GM18508 (cell line): Measurements from ENCODE around the gene SNAP23.

Source experiments
- ATAC-seq: cut with Tn5 transposase; IDR thresholded peaks from one replicate; pipeline ENCODE4 v1.9.1; 2021; ENCODE audit warnings: moderate number of reproducible peaks; ENCODE audit not compliant: insufficient read depth, unreplicated experiment

The SNAP23 gene

DNA sequence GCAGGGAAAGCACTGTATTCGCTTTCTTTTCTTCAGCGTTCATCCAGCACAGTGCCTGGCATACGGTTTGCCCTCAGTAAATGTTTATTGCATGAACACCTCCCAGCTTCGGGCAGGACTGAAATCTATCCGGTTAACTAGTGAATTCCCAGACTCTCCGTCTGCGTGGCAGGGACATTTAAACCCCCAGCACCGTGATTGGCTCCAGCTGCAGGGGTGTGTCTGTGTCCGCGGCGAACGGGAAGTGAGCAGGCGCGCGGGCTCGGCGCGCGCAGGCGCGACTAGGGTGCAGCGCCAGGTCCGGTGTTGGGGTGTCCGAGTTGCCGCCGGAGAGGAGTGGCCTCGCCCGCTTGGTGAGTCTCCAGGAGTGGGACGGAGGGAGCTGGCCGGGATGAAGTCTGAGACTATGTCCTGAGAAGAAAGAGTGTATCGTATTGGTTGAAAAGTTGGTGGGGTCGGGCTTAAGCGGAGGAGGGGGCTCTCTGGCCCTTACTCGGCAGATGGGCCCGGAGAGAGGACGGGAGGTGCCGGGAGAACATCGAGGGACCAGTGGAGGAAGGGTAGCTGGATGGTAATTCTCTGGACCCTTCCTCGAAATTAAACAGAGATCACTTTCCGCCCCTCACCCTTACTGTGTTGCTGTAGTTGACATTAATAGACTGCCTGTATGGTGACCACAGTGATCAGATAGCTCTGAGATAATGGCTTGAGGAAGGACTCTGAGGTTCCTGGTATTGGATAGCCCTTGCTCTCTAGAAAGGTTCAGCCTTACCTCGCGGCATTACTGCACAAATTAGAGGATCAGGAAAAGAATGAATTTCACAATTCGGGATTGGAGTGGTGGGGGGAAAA, at the start of gene SNAP23:
TSS of gene SNAP23 (plus strand) at position 274 of the 852 bp plus-strand sequence. CDS start 16,213 bp downstream, outside the sequence.
- no peak for ATAC-seq

DNA sequence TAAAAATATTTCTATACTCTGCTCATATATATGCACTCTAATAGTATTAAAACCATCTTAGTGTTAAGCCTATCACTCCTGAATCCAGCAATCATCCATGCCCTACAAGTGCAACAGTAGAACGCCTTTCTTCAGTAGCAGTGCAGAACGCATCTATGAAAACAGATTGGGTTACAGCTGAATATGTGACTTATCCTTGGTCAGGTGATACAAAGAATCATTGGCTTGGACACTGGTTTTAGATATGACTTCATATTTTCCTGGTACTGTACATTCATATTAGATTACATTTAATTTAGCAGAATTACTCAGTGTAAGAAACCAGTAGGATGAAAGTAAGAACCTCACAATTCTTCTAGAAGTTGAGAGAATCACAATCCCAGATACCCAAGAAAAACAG, 47.8 kb upstream of the SNAP23 start:
- ATAC-seq = no peak

DNA sequence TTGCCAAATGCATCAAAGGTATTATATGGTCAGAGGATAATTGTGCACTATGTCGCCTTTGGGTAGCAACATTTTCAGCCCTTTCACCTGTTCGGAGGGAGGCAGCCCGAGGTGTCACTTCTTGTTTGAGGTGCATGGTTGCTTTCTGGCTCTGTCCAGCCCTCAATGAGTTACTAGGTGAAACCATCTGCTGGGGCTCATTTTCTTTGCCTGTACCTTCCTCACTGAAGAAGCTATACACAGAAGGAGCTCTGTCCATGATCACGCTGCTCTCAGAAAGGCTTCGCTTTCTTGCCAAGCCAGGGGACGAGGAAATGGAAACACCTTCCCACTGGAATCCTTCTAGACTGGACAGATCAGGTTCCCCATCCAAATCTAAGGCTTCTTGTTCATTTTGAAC, 47.2 kb upstream of the SNAP23 start:
- no peak for ATAC-seq

DNA sequence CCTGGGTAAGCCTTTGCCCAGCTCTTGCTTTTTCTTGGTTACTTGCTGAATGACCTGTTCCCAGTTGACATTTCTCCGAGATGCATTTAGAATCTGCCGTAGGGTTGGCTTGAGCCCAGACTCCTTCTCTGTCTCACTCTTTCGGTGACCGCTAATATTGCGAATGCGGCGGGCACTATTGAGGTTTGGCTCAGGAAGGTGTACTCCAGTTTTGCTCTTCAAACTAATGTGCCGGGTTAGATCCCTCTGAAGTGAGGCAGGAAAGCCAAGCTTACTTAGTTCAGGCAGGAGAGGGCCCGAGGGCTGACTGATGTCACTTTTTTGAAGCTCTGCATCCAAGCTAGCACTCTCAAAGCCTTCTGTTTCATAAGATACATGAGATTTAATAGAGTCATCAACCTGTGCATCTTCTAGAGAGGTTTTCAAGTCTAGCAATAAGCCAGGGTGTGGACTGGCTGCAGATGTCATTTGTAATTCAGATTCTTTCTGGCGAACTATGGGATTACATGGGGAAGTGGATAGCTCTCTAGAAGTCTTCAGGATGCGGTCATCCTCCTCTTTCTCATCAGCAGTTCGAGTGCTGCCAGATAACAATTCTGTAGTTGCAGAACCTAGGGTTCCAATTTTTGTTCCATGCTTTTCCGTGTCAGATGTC, 45.5 kb upstream of the SNAP23 start:
- no peak for ATAC-seq

DNA sequence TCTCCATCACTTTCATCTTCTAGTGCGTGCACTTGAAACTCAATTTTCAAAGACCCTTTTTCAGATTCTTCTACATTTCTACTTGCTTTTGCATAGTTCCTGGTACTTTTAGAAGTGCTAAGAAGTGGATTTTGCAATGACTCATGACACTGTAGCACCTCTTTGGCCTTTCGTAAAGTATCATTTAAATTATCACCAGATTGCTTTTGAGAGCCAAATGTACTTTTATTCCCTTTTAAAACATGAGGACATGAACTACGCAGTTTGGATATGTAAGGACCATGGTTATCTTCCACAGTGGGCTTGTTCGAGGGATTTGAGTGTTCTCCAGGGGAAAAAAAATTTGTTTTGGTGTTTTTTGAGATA, 45.0 kb upstream of the SNAP23 start:
- ATAC-seq = no peak

DNA sequence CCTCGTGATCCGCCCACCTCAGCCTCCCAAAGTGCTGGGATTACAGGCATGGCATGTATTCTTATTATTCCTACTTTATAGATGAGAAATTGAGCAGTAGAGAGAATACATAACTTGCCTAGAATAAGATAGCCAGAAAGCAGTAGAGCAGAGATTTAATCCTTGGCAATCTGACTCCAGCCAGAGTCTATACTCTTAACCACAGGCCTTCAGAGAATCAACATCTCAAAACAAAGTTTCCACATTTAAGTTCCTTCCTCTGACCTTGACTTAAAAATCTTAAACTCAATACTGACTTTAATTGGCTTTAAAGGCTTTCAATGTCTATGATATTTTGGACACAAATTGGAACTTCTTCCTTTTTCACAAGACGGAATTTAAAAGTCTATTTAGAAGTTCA, 41.6 kb upstream of the SNAP23 start:
- no peak for ATAC-seq

DNA sequence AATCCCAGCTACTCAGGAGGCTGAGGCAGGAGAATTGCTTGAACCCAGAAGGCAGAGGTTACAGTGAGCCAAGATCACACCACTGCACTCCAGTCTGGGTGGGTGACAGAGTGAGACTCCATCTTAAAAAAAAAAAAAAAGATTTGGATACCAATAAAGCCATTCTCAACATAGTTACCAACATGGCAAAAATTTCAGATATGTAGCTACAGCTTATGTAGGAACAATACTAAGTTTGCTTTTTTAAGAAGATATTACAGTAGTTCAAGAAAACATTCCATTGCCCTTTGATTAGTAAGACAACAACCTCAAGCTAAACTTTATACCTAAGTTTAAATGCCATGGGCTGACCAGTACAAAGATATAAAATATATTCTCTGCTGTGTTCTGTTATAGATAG, 38.9 kb upstream of the SNAP23 start:
- no peak for ATAC-seq

DNA sequence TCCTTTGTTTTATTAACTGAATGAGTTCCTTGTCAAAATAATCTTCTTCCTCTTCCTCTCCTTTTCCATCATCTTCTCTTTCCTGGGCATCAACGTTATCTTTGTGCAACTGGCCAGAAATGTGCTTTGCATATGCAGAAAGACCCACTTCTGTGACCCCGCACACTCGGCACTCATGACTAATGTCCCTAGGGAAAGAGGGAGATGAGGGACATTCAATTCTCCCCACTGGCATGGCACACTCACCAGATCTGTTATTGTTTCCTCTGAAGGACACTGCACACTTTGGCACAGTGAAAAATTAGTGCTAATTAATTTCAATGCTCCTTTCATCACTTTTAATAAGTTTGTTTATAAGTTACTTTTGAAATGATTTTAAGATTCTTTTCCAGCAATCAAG, 38.5 kb upstream of the SNAP23 start:
- no peak for ATAC-seq

DNA sequence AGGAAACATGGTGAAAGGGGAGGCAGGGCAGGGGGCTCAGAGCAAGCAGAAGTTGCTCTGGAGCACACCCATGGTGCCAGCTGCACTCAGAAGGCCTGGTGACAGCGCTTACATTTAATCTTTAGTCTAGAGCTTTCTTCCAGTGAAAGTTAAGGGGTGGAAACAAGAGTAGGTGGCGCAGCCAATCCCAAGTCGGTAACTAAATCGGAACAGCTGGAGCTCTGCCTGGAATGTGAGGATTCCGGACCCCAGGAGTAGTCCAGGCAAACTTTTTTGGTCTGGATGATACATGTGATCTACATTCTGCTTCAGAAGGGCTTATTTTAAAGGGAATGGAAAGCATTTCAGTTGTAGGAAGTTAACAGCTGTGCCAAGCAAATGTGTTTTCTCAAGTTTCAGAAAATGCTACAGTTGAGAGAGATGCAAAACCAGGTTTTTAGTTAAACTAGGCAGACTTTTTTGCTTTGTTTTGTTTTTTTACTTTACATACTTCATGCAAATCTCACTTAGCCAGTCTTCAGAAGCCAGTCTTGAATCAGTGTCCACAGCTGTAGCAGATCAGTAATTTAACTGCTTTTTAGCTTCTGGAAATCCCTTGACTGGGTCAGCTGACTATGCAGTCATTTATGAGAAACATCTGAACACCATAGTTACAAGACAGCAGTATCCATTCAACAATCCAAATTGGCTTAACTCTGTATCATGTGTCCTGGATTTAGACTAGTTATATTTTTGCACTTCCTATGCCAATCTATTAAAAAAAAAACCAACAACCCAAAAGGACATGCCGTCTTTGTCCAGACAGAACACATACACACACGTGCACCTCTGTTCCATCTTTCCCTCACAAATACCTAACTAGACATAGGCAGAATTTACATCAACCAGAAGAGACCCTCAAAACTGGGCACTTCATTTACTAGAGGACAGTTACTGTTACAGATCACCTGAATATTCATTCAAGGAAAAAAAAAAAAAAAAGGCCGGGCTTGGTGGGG, 37.7 kb upstream of the SNAP23 start:
- no peak for ATAC-seq

DNA sequence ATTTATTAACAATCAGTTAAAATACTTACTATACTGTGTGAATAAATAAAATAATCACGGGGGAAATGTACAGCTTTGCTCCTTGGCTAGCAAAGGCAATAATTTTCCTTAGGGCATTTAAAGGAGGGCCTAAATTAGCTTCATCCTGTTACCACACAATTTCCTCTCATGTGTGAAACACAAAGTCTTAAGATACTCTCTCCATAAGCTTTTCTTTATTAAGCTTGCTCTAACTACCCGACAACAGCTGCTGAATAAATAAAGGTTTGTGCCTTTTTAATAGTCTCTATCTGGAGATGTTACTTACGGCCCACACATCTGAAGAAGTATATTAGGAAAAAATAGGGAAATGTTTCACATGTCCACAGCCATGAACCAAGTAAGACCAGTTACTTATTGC, 34.2 kb upstream of the SNAP23 start:
- no peak for ATAC-seq

DNA sequence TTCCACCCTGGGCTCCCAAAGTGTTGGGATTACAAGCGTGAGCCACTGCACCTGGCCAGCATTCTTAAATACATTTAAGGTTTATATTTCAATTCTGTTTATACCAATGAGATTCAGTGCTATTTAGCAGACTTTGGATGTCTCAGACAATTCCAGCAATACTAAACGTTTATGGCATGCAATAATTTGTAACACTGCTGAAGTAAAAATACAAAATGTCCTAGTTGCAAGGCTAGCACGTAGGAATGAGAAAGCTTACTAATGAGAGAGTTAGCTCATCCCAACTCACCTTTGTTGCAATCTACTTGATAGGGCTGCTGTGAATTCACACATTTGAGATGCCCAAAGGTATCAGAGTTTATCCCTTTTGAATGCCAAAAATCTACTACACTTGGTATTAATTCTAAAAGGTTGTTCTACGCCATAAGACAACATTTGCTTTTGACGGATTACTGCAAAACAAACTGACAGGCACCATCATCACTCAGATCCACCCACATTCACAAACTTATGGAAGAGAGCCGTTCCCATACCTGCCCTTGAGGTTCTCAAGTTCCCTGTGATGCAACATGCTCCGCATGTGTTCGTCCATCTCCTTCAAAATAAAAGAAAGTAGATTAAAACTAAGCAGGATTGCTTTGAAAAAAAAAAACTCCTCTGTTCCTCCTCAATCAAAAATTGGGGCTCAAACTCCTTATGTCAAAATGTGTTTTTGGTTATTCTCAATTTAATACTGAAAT, 29.7 kb upstream of the SNAP23 start:
- ATAC-seq = no peak

DNA sequence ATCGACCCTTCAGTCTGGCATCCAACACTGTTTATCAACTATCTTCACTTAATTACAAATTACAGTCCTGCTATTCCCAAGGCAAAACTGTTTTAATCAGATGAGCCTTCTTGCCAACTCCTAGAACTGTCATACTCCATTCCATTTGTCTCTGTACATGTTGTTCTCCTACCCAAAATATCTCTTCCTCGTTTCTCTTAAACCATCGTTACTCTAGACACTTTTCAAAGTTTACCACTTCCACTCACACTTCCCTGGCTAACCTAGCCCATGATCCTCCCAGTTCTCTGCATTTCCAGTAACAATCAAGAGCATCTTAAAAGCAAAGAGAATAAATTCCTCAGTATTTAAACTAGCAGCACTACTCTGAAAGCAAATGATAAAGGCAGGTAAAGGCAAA, 24.4 kb upstream of the SNAP23 start:
- no peak for ATAC-seq

DNA sequence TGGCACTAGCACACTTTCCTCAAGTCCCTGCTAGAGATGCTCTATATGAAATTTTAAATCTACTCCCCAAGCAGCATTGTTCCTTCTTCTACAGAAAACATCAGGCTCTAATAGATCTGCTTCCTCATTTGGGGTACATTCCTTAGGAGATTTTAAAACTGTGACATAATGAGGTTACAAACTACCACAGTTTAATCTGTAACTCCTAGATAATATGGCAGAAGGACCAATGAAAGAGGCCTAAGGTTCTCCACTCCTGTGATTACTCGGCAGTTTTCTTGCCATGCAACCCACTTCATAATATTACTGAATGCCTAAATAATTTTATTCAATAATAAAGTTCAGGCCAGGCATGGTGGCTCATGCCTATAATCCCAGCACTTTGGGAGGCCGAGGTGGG, 20.6 kb upstream of the SNAP23 start:
- ATAC-seq = no peak

DNA sequence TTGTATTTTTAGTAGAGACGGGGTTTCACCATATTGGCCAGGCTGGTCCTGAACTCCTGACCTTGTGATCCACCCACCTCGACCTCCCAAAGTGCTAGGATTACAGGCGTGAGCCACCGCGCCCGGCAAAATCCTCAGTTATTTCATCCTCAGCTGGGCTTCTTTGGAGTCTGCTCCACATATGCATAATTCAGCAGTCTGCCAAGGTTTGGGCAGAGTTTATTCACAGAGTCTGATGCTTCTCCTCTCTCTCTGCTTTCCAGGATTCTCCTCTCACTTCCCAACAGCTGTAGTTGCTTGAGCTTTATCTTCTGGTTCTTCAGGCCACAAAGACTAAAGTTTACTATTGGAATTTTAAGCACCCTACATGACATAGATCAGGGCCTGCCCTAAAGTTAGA, 12.7 kb upstream of the SNAP23 start:
- ATAC-seq = no peak

DNA sequence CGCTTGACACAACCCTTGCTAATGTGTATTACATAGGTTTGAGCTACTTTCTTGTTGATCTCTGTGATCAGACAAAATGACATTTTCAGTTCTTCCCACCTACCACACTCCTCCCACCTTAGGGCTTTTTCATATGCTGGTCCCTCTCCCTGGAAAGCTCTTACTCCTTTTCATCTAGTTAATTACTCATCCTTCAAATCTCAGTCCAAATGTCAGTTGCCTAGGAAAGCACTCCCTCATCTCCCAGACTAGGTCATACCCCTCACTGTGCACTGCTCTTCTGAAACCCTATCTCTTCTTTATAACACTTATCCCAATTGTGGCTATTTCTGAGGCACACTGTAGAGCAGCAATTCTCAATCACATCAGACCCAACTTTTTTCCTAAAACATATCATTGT, 11.8 kb upstream of the SNAP23 start:
- no peak for ATAC-seq

DNA sequence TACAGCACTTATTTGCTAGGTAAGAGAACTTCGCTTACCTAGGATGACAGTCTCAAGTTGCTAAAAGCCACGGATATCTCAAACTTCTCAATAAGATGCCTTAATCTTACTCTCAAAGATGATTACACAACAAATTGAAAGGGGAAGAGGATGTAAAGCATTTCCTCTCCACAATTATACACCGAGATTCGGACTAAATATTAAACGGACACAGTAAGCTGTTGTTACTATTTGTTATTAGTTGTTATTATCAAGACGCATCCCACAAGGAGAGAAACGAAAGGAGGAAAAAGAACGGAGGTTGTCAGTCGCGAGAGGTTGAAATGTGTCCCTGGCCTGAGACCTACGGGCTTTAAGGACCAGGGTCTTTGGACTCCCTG, 5.2 kb upstream of the SNAP23 start:
- ATAC-seq = no peak

DNA sequence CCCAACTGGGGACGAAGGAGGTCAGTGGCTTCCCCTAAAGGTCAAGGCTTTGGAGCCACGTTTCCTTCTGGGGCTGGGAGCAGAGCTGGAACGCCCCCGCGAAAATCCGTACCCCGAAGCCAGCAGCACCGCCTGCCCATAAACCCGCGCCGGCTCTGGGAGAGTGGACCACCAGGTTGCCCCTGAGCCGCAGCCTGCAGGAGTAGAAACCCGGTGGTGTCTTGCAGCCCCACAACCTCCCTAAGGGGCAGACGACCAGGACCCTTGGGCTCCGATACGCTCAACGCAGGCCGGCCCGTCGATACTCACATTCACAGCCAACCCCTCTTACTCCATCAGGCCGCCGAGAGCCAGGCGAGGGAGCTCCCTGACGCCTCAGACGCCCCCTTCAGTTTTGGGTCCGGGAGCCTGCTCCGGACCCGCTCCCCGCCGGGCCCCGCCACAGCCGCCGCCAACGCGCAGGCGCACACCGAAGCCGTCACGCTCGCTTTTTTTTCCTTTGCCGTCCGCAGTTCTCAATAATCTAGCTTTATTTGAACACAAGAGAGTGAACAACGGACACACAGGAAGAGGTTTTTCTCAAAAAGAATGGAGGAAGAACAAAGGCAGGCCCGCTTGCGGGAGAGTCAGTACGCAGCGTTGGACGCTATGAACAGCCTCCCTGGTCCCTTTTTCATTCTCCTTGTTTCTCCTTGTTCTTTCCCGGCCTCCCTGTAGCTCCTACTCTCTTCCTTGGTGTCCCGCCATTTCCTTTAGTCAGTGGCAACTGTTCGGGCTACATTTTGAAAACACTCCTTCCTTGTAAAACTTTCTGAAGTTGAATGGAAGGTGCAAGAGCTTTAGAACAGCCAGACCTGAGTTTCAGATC, 4.5 kb upstream of the SNAP23 start, which contains the start of gene ZNF106:
TSS of gene ZNF106 (minus strand) at position 471 of the 868 bp plus-strand sequence. CDS start 18,852 bp downstream, outside the sequence.
- ATAC-seq = peak; percentile 42

DNA sequence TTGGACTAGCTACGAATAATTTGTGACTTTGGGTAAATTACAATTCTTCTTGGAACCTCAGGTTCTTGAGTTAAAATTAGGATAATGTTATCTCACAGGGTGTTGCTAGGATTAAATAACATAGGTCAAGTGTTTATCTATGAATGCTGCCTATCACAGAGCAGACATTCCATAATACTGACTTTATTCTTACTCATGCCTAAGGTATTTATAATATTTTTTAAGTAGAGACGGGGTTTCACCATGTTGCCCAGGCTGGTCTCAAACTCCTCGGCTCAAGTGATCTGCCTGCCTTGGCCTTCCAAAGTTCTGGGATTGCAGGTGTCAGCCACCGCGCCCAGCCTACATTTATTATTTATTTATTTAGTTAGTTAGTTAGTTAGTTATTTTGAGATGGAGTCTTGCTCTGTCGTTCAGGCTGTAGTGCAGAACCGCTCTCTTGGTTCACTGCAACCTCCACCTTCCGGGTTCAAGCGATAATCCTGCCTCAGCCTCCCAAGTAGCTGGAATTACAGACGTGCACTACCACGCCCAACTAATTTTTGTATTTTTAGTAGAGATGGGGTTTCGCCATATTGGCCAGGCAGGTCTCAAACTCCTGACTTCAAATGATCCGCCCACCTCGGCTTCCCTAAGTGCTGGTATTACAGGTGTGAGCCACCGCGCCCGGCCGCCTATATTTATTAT, 3.8 kb upstream of the SNAP23 start:
- ATAC-seq = no peak
